Calu3 (cell line): ENCODE results near the gene PAQR8. TPM values are rescaled to one million over a fixed set of nuclear protein-coding genes. Genes with fewer than 3 reads are reported as not detected.

ENCODE experiments used
- BruUV-seq: library from RNA; stranded (reverse); fragments of 400-500 nt; replicated peaks from 2 replicates; lab custom pipeline; 2021; lab: Mats Ljungman, UMichigan
- CTCF ChIA-PET: fragments of 300-600 bp; sonication (Branson Sonifier 250); formaldehyde crosslinking; loops from one replicate; lab custom pipeline; 2022; ENCODE audit warnings: antibody characterized with exemption; lab: Charles Lee
- DNase-seq: peaks from one replicate; pipeline ENCODE4 v3.0.0; 2022
- H3K27ac Mint-ChIP-seq: one replicate; pipeline ENCODE4 v1.8.0; 2022; ENCODE audit warnings: mixed read lengths; ENCODE audit not compliant: unreplicated experiment
- H3K27me3 Mint-ChIP-seq: one replicate; pipeline ENCODE4 v1.8.0; 2022; ENCODE audit warnings: mixed read lengths; ENCODE audit not compliant: unreplicated experiment
- H3K36me3 Mint-ChIP-seq: one replicate; pipeline ENCODE4 v1.8.0; 2022; ENCODE audit warnings: mild to moderate bottlenecking, moderate library complexity, mixed read lengths; ENCODE audit not compliant: insufficient read depth, unreplicated experiment
- H3K4me1 Mint-ChIP-seq: one replicate; pipeline ENCODE4 v1.8.0; 2022; ENCODE audit warnings: mild to moderate bottlenecking, low read depth, mixed read lengths; ENCODE audit not compliant: unreplicated experiment
- H3K4me3 Mint-ChIP-seq: one replicate; pipeline ENCODE4 v1.8.0; 2022; ENCODE audit warnings: mild to moderate bottlenecking, low read depth, moderate library complexity, mixed read lengths; ENCODE audit not compliant: unreplicated experiment
- H3K9me3 Mint-ChIP-seq: one replicate; pipeline ENCODE4 v1.8.0; 2022; ENCODE audit warnings: low read depth, mixed read lengths; ENCODE audit not compliant: unreplicated experiment
- CTCF ChIP-seq: fragments of 200-600 bp; IDR thresholded peaks from one replicate; pipeline ENCODE4 v1.8.0; 2022; ENCODE audit warnings: antibody characterized with exemption; ENCODE audit not compliant: unreplicated experiment
- intact Hi-C: fragments of 100-400 bp; cut with micrococcal nuclease; formaldehyde crosslinking; loops from one replicate; pipeline ENCODE4 v1.10.0; 2022; ENCODE audit not compliant: unreplicated experiment
- total RNA-seq: library from RNA; stranded (reverse); gene quantifications from 2 replicates; pipeline ENCODE4 v1.2.3, GENCODE V29; 2022

Gene PAQR8
- total RNA-seq, 1 experiment from 2014 or later = 16.3 TPM

DNA sequence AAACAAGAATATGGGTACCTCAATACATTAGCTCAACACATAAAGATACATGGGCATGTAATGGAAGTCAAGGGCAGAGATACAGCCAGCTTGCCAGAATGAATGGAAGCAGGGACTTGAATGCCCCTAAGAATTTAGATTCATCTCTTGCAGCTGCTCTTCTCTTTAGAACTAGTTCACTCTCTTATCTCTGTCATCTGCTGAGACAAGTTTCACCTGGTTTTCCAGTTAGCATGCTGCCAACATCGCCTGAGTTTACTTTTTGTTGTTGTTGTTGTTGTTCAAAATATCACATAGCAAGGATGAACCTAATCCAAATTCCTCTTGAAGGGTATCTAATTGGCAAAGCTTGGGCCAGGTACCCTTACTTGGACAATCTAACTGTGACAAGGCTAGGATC lies 14.1 kb upstream of the PAQR8 start:
- no peak overlapping the region for H3K27ac Mint-ChIP-seq
- no peaks in the 10 kb centered on the region for H3K27me3 Mint-ChIP-seq
- H3K4me1 Mint-ChIP-seq = peaks cover 25% of the 10 kb centered on the region
- DNase-seq = no peak
- H3K36me3 Mint-ChIP-seq = no peaks in the 10 kb centered on the region
- CTCF ChIA-PET = no interaction called here
- intact Hi-C loops = no loop called here
- no peak for TF ChIP-seq CTCF
- no TSS peak for BruUV-seq
- no peaks in the 10 kb centered on the region for H3K9me3 Mint-ChIP-seq
- no peak overlapping the region for H3K4me3 Mint-ChIP-seq

DNA sequence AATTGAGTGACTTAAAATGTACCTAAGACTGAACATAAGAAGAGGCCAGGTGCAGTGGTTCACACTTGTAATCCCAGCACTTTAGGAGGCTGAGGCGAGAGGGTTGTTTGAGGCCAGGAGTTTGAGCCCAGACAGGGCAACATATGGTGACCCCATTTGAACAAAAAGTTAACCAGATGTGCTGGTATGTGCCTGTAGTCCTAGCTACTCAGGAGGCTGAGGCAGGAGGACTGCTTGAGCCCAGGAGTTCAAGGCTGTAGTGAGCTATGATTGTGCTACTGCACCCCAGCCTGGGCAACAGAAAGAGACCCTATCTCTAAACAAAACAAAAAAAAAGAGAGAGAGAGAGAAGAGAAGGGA lies 10.1 kb upstream of the PAQR8 start:
- CTCF ChIA-PET = interaction anchor here (0.9 to 2.2 kb wide), 11 partner anchors 10 to 59 kb away, joined by 3 to 12 read pairs (median 6); partner anchors contain the start of gene PAQR8
- TF ChIP-seq CTCF = no peak
- H3K27me3 Mint-ChIP-seq = no peaks in the 10 kb centered on the region
- H3K27ac Mint-ChIP-seq = peak overlapping the region; percentile 91
- no TSS peak for BruUV-seq
- peak overlapping the region; percentile 15 for H3K4me3 Mint-ChIP-seq
- intact Hi-C loops = no loop called here
- H3K4me1 Mint-ChIP-seq = peaks cover 45% of the 10 kb centered on the region
- DNase-seq = no peak
- H3K36me3 Mint-ChIP-seq = no peaks in the 10 kb centered on the region
- H3K9me3 Mint-ChIP-seq = no peaks in the 10 kb centered on the region

DNA sequence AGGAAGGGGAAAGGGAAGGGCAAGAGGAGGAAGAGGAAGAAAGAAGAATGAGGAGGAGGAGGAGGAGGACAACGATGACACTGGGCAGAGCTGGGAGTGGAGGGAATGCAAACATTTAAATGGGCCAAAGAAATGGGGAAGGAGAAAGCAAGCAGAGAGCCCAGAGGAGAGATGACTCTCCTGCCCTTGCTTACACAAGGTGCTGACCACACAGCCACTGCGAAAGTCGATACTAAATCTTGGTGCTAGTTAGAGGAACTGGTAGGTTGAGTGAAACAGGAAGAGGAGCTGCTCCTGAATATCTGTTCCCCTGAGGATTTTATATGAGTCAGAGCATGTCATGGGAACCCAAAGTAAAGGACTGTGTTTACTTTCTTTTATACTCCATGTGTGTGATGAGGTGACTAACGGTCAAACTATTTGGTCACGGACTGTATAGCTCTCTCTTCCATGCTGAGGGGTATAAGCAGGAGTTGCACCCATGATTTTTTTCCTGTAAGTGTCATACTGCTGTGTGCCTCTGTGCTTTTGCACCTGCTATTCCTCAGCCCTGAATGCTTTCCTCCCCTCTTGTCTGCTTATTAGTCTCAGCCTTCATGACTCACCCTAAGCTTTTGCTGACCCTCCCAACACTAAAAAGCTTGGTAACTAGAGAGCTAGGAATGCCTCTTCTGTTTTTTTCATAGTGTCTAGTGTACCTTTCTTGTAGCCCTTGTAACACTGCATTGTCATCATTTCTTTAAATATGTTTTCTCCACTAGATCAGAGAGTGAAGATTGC lies 9.5 kb upstream of the PAQR8 start:
- CTCF ChIA-PET = interaction anchor here (0.6 to 2.2 kb wide), 14 partner anchors 9 to 68 kb away, joined by 3 to 12 read pairs (median 6); partner anchors contain the start of genes MCM3 and PAQR8
- intact Hi-C loops = no loop called here
- Mint-ChIP-seq H3K36me3 (no peaks in the 10 kb centered on the region), H3K27me3 (no peaks in the 10 kb centered on the region), H3K4me1 (peaks cover 45% of the 10 kb centered on the region), H3K4me3 (peak overlapping the region; percentile 15), H3K27ac (peak overlapping the region; percentile 91), H3K9me3 (no peaks in the 10 kb centered on the region)
- TF ChIP-seq CTCF = no peak
- DNase-seq = peak; percentile 70
- no TSS peak for BruUV-seq

DNA sequence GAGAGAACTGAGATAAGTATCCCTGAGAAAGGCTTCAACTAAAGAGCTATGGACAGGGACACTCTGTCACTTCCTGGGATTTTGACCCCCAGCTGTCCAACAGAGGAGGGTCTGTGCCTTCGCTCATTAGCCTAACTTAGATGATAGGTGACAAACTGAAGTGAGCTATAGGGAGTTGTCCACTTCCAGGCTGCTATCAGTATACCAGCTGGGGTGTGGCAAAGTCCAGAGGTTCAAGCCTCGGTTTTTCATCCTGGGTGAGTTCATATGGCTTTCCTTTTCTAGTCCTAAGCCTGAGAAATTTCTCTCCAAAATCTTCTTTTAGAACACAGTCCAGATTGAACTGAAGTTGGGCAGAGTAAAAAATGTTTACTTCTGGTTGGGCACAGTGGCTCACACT lies 5.9 kb upstream of the PAQR8 start:
- H3K36me3 Mint-ChIP-seq = peaks cover under 1% of the 10 kb centered on the region
- CTCF ChIA-PET = no interaction called here
- no peak for DNase-seq
- H3K27me3 Mint-ChIP-seq = no peaks in the 10 kb centered on the region
- intact Hi-C loops = no loop called here
- H3K9me3 Mint-ChIP-seq = no peaks in the 10 kb centered on the region
- BruUV-seq = no TSS peak
- TF ChIP-seq CTCF = no peak
- no peak overlapping the region for H3K27ac Mint-ChIP-seq
- peaks cover 45% of the 10 kb centered on the region for H3K4me1 Mint-ChIP-seq
- no peak overlapping the region for H3K4me3 Mint-ChIP-seq
